ENCODE data around the gene PBX1. TPM values are rescaled to one million over a fixed set of nuclear protein-coding genes. Genes with fewer than 3 reads are reported as not detected.
A peak's percentile ranks its signal among the peaks of the same experiment; 100 is the strongest.

PBX1 gene
- total and polyA plus RNA-seq, 2 experiments from 2014 or later = 40.0 to 104 TPM

DNA sequence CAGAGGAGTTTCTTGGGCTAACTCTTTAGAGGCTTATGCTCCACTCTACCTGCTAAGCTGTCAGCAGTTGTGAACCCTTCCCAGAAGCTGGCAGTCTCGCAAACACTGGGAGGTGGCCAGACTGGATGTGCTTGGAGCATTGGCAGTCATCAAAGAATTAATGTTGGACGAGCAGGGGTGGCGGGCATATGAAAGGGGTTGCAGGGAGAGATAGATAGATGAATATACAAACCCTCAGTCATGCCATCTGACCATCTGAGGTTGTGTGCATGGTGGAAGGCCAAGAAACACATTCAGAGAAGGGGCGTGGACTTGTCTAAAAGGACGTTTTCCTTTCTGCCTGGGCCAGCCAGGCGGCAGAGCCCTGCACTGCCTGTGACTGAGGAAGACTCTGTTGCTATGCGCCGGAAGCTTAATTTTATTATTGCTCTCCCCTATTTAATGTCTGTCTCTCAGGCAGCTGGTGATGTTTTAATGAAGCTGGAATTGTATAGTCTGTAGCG, 164.4 kb downstream of the PBX1 start:
- no peak overlapping the region for H2AFZ ChIP-seq
- H4K20me1 ChIP-seq (replicated peaks; ENCODE audit: insufficient read depth) = peaks cover 12% of the 10 kb centered on the region; the same call in 1 of the 2 replicates
- no peaks in the 10 kb centered on the region for H3K9me3 Mint-ChIP-seq
- H3K27me3 ChIP-seq (ENCODE audit: insufficient read depth) = no peaks in the 10 kb centered on the region
- ATAC-seq (peak; percentile 19; the same call in 2 of the 3 replicates), DNase-seq (ENCODE audit: low spot score) (no peak)
- H3K9me2 ChIP-seq (ENCODE audit: insufficient read depth) = no peaks in the 10 kb centered on the region
- peaks cover 50% of the 10 kb centered on the region for H3K4me1 Mint-ChIP-seq
- H3K4me3 ChIP-seq = no peak overlapping the region
- H3K79me2 ChIP-seq (replicated peaks; ENCODE audit: insufficient read depth) = peaks cover 93% of the 10 kb centered on the region
- no peak overlapping the region for H3K4me3 Mint-ChIP-seq
- peaks cover 41% of the 10 kb centered on the region for H3K4me1 ChIP-seq (ENCODE audit: insufficient read depth)
- H3K4me2 ChIP-seq = no peak overlapping the region
- no peak for TF ChIP-seq POLR2AphosphoS5 (IDR thresholded peaks at IDR 0.05; ENCODE audit: low read depth)
- H3K36me3 ChIP-seq (ENCODE audit: insufficient read depth) = no peaks in the 10 kb centered on the region
- H3F3A ChIP-seq (replicated peaks; ENCODE audit: low read depth) = no peaks in the 10 kb centered on the region
- H3K27ac Mint-ChIP-seq = peak overlapping the region; percentile 81
- peaks cover 7% of the 10 kb centered on the region for H3K27me3 Mint-ChIP-seq (ENCODE audit: insufficient read depth, low read depth, poor library complexity)
- peaks cover 3% of the 10 kb centered on the region for H3K36me3 Mint-ChIP-seq (ENCODE audit: low read depth)
- 0 out of 2 replicates have a peak overlapping the region, but pooled peaks have one; percentile 51 for H3K27ac ChIP-seq (ENCODE audit: low read depth)

DNA sequence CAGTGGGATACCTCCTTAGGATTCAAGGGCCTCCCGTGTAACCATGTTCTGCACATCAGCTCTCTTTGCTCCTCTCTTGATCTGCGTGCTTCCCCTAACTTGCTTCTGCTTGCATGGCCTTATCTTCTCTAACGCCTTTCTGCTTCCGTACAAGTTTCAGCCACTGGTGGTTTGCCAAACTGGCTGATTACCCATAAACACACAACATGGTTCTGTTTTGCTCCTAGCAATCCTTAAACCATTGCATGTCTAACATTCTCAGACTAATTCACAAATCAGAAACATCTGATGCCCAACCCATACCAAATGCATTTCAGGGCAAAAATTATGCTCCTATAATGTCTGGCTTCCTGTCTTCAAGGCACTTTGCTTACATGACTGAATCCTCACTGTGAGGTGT, 166.4 kb downstream of the PBX1 start:
- peak overlapping the region; percentile 17; the same call in 1 of the 2 replicates for H3K4me2 ChIP-seq
- H3K9me2 ChIP-seq (ENCODE audit: insufficient read depth) = no peaks in the 10 kb centered on the region
- DNase-seq (ENCODE audit: low spot score) = no peak
- H3K9me3 Mint-ChIP-seq = no peaks in the 10 kb centered on the region
- H3K4me3 Mint-ChIP-seq = no peak overlapping the region; the same call in 2 of the 3 replicates
- peak overlapping the region; percentile 5; the same call in 1 of the 2 replicates for H3K27ac ChIP-seq (ENCODE audit: low read depth)
- H3K36me3 Mint-ChIP-seq (ENCODE audit: low read depth) = peaks cover 3% of the 10 kb centered on the region
- no peak for ATAC-seq
- H3K27me3 ChIP-seq (ENCODE audit: insufficient read depth) = no peaks in the 10 kb centered on the region
- H3K27ac Mint-ChIP-seq = peak overlapping the region; percentile 59
- TF ChIP-seq STAT1 (IDR thresholded peaks at IDR 0.05; ENCODE audit: unreplicated experiment) = no peak
- TF ChIP-seq, protein P1, sequence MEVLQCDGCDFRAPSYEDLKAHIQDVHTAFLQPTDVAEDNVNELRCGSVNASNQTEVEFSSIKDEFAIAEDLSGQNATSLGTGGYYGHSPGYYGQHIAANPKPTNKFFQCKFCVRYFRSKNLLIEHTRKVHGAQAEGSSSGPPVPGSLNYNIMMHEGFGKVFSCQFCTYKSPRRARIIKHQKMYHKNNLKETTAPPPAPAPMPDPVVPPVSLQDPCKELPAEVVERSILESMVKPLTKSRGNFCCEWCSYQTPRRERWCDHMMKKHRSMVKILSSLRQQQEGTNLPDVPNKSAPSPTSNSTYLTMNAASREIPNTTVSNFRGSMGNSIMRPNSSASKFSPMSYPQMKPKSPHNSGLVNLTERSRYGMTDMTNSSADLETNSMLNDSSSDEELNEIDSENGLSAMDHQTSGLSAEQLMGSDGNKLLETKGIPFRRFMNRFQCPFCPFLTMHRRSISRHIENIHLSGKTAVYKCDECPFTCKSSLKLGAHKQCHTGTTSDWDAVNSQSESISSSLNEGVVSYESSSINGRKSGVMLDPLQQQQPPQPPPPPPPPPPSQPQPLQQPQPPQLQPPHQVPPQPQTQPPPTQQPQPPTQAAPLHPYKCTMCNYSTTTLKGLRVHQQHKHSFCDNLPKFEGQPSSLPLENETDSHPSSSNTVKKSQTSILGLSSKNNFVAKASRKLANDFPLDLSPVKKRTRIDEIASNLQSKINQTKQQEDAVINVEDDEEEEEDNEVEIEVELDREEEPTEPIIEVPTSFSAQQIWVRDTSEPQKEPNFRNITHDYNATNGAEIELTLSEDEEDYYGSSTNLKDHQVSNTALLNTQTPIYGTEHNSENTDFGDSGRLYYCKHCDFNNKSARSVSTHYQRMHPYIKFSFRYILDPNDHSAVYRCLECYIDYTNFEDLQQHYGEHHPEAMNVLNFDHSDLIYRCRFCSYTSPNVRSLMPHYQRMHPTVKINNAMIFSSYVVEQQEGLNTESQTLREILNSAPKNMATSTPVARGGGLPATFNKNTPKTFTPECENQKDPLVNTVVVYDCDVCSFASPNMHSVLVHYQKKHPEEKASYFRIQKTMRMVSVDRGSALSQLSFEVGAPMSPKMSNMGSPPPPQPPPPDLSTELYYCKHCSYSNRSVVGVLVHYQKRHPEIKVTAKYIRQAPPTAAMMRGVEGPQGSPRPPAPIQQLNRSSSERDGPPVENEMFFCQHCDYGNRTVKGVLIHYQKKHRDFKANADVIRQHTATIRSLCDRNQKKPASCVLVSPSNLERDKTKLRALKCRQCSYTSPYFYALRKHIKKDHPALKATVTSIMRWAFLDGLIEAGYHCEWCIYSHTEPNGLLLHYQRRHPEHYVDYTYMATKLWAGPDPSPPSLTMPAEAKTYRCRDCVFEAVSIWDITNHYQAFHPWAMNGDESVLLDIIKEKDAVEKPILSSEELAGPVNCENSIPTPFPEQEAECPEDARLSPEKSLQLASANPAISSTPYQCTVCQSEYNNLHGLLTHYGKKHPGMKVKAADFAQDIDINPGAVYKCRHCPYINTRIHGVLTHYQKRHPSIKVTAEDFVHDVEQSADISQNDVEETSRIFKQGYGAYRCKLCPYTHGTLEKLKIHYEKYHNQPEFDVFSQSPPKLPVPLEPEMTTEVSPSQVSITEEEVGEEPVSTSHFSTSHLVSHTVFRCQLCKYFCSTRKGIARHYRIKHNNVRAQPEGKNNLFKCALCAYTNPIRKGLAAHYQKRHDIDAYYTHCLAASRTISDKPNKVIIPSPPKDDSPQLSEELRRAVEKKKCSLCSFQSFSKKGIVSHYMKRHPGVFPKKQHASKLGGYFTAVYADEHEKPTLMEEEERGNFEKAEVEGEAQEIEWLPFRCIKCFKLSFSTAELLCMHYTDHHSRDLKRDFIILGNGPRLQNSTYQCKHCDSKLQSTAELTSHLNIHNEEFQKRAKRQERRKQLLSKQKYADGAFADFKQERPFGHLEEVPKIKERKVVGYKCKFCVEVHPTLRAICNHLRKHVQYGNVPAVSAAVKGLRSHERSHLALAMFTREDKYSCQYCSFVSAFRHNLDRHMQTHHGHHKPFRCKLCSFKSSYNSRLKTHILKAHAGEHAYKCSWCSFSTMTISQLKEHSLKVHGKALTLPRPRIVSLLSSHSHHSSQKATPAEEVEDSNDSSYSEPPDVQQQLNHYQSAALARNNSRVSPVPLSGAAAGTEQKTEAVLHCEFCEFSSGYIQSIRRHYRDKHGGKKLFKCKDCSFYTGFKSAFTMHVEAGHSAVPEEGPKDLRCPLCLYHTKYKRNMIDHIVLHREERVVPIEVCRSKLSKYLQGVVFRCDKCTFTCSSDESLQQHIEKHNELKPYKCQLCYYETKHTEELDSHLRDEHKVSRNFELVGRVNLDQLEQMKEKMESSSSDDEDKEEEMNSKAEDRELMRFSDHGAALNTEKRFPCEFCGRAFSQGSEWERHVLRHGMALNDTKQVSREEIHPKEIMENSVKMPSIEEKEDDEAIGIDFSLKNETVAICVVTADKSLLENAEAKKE (CRISPR knock-in tag; IDR thresholded peaks at IDR 0.05) = no peak
- no peak for TF ChIP-seq ZNF331 (CRISPR knock-in tag; IDR thresholded peaks at IDR 0.05; ENCODE audit: low read depth)
- H4K20me1 ChIP-seq (replicated peaks; ENCODE audit: insufficient read depth) = peaks cover 17% of the 10 kb centered on the region
- H3K36me3 ChIP-seq (ENCODE audit: insufficient read depth) = no peaks in the 10 kb centered on the region
- peaks cover 57% of the 10 kb centered on the region for H3K4me1 Mint-ChIP-seq
- H2AFZ ChIP-seq = no peak overlapping the region
- H3K4me1 ChIP-seq (ENCODE audit: insufficient read depth) = peaks cover 43% of the 10 kb centered on the region
- no peaks in the 10 kb centered on the region for H3F3A ChIP-seq (replicated peaks; ENCODE audit: low read depth)
- peaks cover 7% of the 10 kb centered on the region for H3K27me3 Mint-ChIP-seq (ENCODE audit: insufficient read depth, low read depth, poor library complexity)
- H3K4me3 ChIP-seq = no peak overlapping the region
- peaks cover 93% of the 10 kb centered on the region for H3K79me2 ChIP-seq (replicated peaks; ENCODE audit: insufficient read depth)

Data from GM23338 (cell line).